A549 (cell line): ENCODE data around the gene ZFYVE28.

ENCODE experiments used
- MAX ChIP-seq: IDR thresholded peaks from 2 replicates; pipeline ENCODE4 v1.6.1; 2012
- MYC ChIP-seq: IDR thresholded peaks from 2 replicates; pipeline ENCODE4 v1.6.1; 2012; ENCODE audit warnings: mild to moderate bottlenecking, inconsistent platforms, low read length, improper control_type of control experiment, borderline replicate concordance
- POLR2A ChIP-seq: IDR thresholded peaks from 2 replicates; pipeline ENCODE4 v1.6.1; 2012; ENCODE audit warnings: mild to moderate bottlenecking, low read length
- RFX5 ChIP-seq: fragments of 450-650 bp; IDR thresholded peaks from 2 replicates; pipeline ENCODE4 v1.7.1; 2014; ENCODE audit warnings: antibody characterized with exemption, mild to moderate bottlenecking, moderate library complexity
- SMC3 ChIP-seq: fragments of >200 bp; sonication (Bioruptor Twin); formaldehyde crosslinking; IDR thresholded peaks from 3 replicates; pipeline ENCODE4 v1.6.1; 2018; ENCODE audit warnings: inconsistent platforms
- ZFP36 ChIP-seq: fragments of 450-650 bp; IDR thresholded peaks from 2 replicates; pipeline ENCODE4 v1.6.1; 2014; ENCODE audit warnings: borderline replicate concordance; ENCODE audit not compliant: partially characterized antibody
- TF ChIP-seq, protein P1 (sequence below): fragments of >200 bp; sonication (Bioruptor Twin); formaldehyde crosslinking; IDR thresholded peaks from 3 replicates; pipeline ENCODE4 v1.5.1; 2016

- no peak for TF ChIP-seq SMC3
- no peak for TF ChIP-seq ZFP36
- TF ChIP-seq, protein P1, sequence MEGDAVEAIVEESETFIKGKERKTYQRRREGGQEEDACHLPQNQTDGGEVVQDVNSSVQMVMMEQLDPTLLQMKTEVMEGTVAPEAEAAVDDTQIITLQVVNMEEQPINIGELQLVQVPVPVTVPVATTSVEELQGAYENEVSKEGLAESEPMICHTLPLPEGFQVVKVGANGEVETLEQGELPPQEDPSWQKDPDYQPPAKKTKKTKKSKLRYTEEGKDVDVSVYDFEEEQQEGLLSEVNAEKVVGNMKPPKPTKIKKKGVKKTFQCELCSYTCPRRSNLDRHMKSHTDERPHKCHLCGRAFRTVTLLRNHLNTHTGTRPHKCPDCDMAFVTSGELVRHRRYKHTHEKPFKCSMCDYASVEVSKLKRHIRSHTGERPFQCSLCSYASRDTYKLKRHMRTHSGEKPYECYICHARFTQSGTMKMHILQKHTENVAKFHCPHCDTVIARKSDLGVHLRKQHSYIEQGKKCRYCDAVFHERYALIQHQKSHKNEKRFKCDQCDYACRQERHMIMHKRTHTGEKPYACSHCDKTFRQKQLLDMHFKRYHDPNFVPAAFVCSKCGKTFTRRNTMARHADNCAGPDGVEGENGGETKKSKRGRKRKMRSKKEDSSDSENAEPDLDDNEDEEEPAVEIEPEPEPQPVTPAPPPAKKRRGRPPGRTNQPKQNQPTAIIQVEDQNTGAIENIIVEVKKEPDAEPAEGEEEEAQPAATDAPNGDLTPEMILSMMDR, result no peak
- TF ChIP-seq MAX, result no peak
- no peak for TF ChIP-seq POLR2A
- TF ChIP-seq MYC, result no peak
- TF ChIP-seq RFX5, result no peak
Measured at GRCh38 chr4:2339458-2340271, 78.8 kb downstream of the ZFYVE28 start.
